ENCODE results near the gene ADAM23.

DNA sequence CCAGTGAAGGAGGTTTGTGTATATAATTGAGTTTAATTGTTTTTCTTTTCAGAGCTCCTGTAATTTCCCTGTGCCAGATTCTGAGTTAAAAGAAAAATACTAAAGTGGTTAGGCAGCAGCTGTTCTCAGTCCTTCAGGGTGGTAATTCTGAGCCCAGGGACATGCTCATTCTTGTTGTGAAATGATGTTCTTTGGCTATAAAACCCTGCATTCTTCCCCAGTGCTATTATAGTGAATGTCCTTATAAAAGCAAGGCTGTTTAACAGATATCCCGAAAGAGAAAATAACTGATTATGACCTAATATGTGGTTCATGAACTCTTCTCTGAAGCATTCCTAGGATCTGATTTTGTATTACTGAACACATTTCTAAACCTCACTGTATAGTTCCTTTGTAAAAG lies 34.0 kb downstream of the ADAM23 start:
- TF ChIP-seq EZH2 (IDR thresholded peaks at IDR 0.05) (no peak), POLR2AphosphoS5 (IDR thresholded peaks at IDR 0.05; ENCODE audit: borderline replicate concordance, low read depth, low read length) (no peak), FOXP2 (optimal IDR thresholded peaks at IDR 0.05; ENCODE audit: control extremely low read depth, extremely low read length, insufficient read depth) (no peak)

Data from SK-N-MC (cell line).